GM21529 (cell line): Measurements from ENCODE around the gene RSBN1L.
"Not testable (repeated sequence)": the region's sequence is repeated elsewhere in the genome, so short reads cannot be mapped to it uniquely, and the experiment has no call there.

Source experiments
- ATAC-seq: cut with Tn5 transposase; IDR thresholded peaks from one replicate; pipeline ENCODE4 v1.9.1; 2021; ENCODE audit not compliant: unreplicated experiment

Gene RSBN1L

GRCh38 chr7:77696057-77696642, at the start of gene RSBN1L:
TSS of gene RSBN1L (plus strand) at chr7:77696459. CDS start at chr7:77696470, 11 bp downstream.
- ATAC-seq = peak; percentile 93

GRCh38 chr7:77648742-77649338, 47.4 kb upstream of the RSBN1L start:
- ATAC-seq = no peak

GRCh38 chr7:77649716-77650349, 46.4 kb upstream of the RSBN1L start:
- ATAC-seq = no peak

- no peak for ATAC-seq
Measured at GRCh38 chr7:77651575-77652162, 44.6 kb upstream of the RSBN1L start.

GRCh38 chr7:77652826-77653225, 43.4 kb upstream of the RSBN1L start:
- ATAC-seq = not testable (repeated sequence)

- ATAC-seq = no peak
Measured at GRCh38 chr7:77653572-77653971, 42.7 kb upstream of the RSBN1L start.

GRCh38 chr7:77655356-77655755, 40.9 kb upstream of the RSBN1L start:
- no peak for ATAC-seq

- ATAC-seq = no peak
Measured at GRCh38 chr7:77655836-77656455, 40.3 kb upstream of the RSBN1L start.

- ATAC-seq = peak; percentile 69
Measured at GRCh38 chr7:77657427-77658224, 38.6 kb upstream of the RSBN1L start.

- ATAC-seq = no peak
Measured at GRCh38 chr7:77658928-77659327, 37.3 kb upstream of the RSBN1L start.

- no peak for ATAC-seq
Measured at GRCh38 chr7:77661816-77662215, 34.4 kb upstream of the RSBN1L start.

- no peak for ATAC-seq
Measured at GRCh38 chr7:77662869-77663268, 33.4 kb upstream of the RSBN1L start.

- no peak for ATAC-seq
Measured at GRCh38 chr7:77664715-77665114, 31.5 kb upstream of the RSBN1L start.

GRCh38 chr7:77665161-77665560, 31.1 kb upstream of the RSBN1L start:
- ATAC-seq = no peak

GRCh38 chr7:77667459-77668086, 28.7 kb upstream of the RSBN1L start:
- no peak for ATAC-seq

- ATAC-seq = peak; percentile 85
Measured at GRCh38 chr7:77674878-77675277, 21.4 kb upstream of the RSBN1L start.

- no peak for ATAC-seq
Measured at GRCh38 chr7:77679608-77680007, 16.7 kb upstream of the RSBN1L start.

- ATAC-seq = no peak
Measured at GRCh38 chr7:77680266-77680665, 16.0 kb upstream of the RSBN1L start.

- no peak for ATAC-seq
Measured at GRCh38 chr7:77684030-77684429, 12.2 kb upstream of the RSBN1L start.

- no peak for ATAC-seq
Measured at GRCh38 chr7:77685233-77685632, 11.0 kb upstream of the RSBN1L start.
